Activated effector memory CD4-positive, alpha-beta T cell treated with anti-CD3 and anti-CD28 coated beads, Interleukin-2, amount 50 U/mL, for 16 hours (primary cell): ENCODE measurements around the gene SHISAL1.
"Not testable (repeated sequence)": the region's sequence is repeated elsewhere in the genome, so short reads cannot be mapped to it uniquely, and the experiment has no call there.

Source experiments
- DNase-seq: peaks from one replicate; pipeline ENCODE4 v3.0.0-alpha.2; 2020

Gene SHISAL1

DNA sequence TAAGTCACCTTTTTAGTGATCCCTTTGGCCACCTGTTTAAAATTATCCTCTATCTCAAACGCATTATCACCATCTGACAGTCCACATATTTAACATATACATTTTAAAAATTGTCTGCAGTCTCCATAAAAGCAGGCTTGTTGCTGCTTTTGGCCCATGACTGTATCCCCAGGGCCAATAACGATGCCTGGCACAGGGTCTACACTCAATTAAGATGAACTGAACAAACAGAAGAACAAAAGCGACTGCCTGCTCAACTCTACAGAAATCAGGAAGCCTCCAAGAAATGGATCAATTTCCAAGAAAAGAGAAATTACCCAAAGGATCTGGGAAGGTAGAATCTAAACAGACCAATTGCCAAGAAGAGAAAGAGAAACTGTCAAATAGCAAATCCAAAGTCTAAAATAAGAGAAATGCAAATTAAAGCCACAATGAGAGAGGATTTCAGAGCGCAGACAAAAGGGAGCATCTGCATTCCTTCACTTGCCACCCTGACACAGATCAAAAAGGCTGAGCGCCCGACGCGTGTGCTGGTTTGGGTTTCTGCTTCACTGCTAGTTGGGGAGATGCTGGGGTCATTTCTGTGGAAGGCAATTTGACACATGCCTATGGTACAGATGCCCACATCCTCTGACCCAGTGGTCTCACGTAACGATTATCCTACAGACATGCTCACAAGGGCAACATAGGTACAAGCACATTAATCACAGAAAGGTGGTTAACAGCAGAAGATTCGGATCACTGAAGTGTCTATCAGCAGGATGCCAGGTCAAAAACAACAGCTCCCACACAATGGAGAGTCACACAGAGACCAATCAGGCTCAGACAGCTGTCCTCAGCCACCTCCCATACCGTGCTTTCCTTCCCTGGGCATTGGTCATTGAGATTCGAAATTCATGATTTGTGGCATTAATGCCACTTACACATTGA lies 55.9 kb downstream of the SHISAL1 start:
- DNase-seq, result peak; percentile 6

DNA sequence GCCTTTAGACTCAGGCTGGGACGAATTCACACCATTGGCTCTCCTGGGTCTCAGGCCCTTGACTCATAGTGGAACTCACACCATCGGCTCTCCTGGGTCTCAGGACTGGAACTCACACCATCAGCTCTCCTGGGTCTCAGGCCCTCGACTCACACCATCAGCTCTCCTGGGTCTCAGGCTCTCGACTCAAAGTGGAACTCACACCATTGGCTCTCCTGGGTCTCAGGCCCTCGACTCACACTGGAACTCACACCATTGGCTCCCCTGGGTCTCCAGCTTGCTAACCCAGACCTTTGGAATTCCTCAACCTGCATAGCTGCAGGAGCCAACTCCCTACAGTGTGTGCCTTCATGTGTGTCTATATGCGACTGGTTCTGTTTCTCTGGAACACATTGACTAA lies 56.7 kb downstream of the SHISAL1 start:
- DNase-seq, result peak; percentile 21

DNA sequence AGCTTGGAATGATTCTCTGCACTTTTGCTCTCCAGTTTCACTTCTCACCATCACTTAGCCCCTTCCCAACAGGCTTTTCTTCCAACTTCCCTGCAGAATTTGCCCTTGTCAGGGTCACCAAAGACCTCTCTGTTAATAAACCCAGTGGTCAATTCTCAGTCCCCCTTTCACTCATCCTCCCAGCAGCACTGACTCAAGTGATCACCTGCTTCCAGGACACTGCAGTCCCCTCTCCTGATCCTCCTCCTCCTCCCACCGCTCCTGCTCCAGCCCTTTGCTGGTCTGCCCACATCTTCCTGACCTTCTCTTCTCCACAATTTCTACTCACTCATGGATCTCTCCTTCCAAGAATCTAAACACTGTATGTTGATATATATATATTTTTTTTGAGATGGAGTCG lies 57.9 kb downstream of the SHISAL1 start:
- no peak for DNase-seq

DNA sequence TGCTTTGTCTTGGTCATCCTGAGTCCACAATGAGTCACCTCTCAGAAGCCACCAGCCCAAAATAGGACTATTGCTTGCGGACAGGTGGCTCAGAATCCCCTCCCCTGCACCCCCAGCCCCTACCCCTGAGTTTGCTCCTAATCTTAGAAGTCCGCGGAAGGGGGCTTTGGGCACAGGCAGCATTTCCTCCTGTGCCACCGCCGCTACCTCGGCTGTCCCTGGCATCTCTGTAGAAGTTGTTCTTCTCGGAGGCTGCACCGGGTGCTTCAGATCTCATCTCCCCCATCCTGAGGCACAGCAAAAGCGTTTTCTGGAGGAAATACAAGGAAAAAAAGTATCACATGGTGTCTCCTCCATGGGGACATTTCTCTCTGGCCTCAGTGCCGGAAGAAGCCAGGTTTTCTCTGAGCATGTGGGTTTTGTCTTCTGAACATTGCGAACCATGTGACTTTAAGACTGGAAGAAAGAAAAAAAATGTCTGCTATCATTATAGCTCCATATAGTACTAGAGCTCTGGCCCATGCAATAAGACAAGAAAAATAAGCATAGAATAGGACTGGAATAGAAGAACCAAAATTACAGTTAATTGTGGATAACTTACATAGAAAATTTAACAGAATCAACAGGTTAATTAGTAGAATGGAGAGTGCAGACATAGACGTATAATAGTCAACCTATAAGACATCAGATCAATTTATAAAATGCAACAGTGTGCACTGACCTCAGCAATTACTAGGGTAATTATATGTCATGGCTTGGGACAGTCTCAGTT lies 63.2 kb downstream of the SHISAL1 start:
- DNase-seq, result no peak

DNA sequence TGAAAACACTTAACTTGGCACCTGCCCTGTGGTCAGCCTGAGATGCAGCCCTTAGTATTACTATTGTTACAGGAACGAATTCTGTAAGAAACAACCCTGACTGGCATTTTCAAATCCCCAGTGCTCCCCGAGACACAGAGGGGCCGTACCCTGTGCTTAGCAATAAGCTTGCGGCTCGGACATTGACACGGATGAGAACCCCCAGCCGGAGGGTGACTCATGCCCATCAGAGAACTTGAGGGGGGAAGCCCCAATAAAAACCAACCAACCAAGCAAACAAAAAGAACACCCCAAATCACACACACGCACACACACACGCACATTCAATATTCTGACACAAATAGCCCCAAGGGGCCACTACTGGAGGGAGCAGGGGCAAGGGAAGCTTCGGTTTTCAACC lies 63.8 kb downstream of the SHISAL1 start:
- DNase-seq, result no peak

DNA sequence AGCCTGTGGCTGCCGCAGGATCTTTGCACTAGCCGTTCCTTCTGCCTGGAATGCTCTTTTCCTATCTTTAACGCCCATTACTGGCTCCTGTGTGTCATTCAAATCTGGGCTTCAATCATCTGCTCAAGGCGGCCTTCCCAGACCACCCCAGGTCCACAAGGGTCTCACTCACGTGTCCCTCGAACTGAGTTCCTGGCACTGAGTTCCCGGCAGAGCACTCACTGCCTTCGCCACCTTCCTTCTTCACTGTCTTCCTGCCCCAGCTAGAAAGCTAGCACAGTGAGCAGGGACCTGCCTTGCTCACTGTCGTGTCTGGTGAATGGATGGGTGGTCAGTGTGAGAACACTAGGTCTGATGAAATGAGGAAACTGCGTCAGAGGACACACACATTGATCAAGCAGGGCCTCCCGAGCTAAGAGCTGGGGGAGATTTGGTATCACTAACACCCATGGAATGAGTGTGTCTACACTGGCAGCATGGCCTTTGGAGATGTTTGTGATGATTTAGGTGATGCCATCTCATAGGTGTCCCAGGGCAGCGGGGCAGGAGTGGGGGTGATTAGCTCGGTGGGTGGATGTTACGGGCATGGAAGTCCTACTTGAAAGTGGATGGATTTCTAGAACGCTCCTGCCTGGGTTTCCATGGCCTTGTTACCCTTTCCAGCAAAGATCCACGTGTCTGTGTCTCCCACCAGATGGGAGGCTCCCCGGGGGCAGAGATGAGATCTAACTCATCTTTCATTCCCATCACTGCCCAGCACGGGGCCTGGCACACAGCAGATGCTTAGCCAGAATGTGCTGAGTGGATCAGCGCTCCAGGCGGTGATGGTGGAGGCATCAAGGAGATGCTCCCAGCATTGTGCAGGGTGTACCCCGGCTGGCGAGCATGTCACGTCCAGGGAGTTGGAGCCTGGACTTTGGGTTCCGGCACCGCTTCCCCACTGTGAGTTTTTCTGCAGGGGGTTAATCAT lies 64.5 kb downstream of the SHISAL1 start:
- DNase-seq, result no peak

DNA sequence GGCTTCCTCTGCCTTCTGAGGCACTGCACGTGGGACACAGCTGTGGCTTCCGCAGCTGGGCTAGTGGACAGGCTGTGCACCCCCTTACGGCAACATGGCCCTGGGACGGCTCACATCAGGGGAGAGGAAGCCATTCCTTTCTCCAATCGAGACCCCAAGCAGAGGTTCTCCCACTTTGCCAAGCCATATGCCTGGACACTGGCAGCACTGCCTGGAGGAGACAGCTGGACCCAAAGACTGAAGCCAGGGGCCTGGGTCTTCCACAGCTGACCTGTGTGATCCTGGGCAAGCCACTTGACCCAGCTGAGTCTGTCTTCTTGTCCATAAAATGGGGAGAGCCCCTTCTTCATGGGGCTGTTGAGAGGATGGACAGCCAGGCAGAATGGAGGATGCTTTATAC lies 65.4 kb downstream of the SHISAL1 start:
- no peak for DNase-seq

DNA sequence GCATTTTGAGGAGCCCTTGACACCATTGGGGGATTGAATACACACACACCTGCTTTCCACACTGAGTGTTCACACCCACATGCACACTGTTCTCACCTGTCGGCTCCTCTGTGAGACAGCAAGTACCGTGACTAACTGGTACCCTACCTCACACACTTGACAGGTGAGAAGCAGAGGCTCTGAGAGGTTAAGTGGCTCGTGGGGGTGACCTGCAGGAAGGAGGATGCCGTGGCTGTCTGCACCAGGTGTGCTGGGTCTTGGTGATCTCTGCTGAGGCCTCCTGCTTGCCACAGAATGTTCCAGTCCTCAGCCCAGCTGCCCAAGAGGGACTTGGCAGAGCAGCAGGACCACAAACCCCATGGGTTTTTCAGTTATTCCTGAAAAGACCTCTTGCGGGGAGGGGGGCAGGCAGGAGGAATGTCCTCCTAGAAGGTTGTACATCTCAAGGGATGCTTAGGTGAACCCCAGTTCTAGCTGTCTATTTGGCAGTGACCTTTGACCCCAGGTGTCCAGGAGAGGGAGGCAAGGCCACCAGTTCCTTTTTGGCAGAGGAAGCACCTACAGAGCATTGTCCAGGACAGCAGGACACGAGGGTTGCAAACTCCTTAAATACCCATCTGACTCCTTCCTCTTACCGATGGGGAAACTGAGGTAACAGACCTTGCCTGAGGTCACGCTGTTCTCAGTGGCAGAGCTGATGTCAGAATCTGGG lies 66.0 kb downstream of the SHISAL1 start:
- DNase-seq, result no peak

DNA sequence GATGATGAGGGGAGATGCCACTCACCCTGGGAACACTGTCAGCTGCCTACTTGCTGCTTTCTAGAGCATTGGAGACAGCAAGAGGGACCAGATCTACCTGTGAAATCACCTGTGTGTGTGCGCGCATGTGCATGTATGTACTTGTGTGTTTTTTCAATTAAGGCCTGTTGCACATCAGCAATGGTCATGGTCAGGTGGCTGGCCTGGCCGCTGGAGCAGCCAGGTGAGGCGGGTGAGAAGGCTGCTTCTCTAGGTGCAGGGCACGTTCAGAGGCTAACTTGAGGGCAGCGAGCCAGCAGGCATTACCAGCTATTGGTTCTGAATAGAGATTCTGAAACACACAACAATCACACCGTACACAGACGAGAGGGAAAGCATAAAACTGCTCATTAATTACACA lies 66.9 kb downstream of the SHISAL1 start:
- no peak for DNase-seq

DNA sequence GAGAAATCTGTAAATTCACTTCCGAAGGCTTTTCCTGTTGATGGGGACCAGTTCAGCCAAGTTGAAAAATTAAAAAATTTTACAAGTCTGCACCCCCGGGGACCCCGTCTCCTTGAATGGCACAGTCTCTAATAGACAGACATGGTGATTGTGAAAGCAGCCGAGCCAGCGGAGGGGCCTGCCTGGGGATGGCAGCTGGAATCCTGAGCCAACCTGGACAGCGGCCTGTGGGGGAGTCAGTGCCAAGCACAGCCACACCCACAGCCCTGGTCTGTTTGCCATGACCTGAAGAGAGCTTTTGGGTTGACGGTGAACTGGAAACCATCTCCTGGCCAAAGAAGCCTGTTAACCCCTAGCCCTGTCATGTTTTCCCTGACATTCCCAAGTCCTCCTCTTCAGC lies 67.3 kb downstream of the SHISAL1 start:
- DNase-seq, result no peak

DNA sequence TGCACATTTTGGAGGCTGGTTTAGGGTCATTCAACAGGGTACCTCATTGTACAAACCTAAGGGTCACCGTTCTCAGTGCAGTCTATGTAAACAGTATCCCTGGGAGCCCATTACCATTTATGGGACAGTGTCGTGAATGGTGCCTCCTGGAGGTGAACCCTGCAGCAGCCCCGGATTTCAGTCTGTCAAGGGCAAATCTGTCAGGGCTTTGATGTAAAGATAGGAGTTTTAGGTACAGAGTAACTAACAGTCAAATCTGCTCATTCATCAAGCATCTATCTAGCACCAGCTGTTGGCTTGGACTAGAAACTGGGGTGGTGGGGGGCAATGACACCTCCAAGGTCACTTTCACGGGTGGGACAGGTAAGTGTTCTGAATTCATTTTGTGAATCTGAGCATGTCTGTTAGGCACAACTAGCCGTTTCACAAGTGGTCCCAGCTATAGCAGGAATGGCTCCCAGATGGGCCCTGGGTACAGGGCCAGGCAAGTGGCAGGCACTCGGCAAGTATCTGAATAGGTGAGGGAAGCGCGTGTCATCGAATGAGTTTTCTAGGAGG lies 68.4 kb downstream of the SHISAL1 start:
- no peak for DNase-seq

DNA sequence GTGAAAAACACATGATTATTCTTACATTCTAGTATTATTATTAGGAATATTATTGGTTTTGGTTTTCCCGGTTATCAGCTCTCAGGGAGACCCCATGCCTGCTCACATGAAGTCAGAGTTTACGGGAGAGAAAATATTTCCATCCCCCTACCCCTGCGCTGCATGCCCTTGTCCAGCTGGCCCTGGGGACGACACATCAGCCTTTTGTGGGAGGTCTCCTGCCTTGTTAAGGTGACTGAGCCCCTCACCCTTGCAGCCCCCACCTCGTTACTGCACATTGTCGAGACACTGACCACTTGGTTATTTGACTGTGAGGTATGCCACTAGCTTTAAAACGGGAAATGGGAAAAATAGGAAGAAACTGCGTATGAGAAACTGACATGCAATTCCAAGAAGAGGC lies 69.0 kb downstream of the SHISAL1 start:
- DNase-seq, result no peak

DNA sequence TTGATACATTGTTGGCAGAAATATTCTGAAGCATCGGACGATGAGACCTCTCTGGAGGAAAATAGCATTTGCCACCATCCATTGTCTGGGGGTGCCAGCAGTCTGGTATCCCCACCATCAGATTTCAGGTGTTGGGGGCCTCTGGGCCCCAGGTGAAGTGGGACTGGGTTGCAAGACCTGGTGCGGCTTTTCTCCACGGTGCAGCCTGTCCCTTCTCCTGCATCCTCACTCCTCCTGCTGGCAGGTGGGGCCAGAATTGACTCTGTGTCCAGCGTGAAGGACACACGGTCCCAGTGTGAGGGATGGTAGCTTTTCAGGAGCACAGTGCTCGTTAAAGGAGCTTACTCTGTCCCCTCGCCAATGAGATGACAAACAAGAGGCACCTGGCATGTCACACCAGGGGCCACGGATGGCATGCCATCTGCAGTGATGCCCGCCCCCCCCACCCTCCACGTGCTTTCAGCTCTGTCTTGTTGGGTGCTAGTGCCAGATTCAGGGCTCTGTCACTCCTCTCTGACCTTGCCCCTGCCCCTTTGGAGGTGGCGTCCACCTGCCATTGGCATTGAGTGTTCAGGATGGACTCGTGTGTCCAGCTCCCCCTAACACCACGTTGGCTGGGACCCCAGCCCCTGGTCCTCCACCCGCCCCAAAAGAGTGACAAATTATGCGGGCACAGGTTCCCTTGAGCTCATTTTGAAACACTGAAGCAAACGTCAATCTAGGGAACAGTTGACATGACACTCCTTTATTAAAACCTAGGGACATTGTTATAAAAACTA lies 69.6 kb downstream of the SHISAL1 start:
- DNase-seq, result no peak

DNA sequence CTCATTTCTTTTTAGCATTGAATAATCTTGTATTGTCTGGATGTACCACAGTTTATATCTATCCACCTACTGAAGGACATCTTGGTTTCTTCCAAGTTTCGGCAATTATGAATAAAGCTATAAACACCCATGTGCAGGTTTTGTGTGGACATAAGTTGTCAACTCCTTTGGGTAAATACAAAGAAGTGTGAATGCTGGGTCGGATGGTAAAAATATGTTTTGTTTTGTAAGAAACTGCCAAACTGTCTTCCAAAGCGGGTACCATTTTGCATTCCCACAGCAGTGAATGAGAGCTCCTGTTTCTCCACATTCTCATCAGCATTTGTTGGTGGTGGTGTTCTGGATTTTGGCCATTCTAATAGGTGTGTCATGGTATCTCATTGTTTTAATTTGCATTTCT lies 71.6 kb downstream of the SHISAL1 start:
- DNase-seq, result not testable (repeated sequence)

DNA sequence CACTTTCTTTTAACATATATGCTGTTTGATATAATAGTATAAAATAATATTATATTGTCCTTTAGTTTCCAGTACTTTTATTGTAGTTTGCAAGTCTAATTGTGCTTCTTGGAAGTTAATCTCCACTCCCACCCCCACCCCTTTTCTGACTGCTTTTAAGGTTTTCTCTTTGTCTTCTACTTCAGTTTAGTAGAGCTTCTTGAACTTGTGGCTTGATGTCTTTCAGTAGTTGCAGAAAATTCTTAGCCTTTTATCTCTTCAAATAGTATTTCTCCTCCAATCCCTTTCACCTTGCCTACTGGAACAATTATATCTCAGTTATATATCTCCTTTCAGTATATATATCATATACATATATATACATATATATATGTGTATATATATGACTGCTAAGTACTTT lies 75.5 kb downstream of the SHISAL1 start:
- no peak for DNase-seq

DNA sequence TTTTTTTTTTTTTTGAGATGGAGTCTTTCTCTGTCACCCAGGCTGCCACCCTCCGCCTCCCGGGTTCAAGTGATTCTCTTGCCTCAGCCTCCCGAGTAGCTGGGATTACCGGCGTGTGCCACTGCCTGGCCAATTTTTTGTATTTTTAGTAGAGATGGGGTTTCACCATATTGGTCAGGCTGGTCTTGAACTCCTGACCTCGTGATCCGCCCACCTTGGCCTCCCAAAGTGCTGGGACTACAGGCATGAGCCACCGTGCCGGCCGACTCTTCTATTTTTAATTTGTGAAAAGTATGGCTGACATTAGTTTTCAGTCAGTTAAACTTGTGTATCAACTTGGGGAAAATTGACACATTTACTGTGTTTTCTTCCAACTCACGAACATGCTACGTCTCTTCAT lies 78.4 kb downstream of the SHISAL1 start:
- DNase-seq, result not testable (repeated sequence)

DNA sequence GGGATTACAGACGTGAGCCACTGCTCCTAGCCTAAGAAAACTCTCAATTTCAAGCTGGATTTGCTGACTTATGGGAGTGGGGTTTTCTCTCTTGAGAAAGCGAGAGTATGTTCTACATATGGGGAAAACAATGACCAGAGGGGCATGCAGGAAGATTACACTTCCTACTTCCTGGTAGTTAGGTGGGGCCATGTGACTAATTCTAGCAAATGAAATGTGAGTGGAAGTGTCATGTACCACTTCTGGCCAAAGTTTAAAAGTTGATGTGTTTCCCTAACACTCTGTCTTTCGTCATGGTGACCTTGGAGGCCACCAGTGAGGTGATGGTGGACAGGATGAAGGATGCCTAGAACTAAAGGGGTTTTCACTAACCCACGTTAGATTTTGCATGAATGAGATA lies 81.5 kb downstream of the SHISAL1 start:
- DNase-seq, result no peak

DNA sequence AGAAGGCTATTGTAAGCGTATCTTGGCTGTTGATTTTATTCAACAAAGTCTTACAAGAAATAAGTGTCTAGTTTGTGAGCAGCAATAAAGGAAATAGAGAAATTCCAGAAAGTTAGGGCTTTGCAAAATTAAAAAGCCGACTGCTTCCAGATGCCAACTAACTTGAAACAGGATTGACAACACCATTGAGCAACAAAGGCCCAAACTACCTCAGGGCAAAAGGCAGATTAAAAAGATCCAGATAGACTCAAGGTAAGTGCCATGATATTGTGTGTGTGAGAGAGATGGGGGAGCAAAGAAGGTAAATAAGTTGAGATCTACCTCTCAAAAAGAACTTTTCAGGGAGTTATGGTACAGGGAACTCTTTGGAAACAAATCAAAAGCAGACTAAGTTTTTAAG lies 82.9 kb downstream of the SHISAL1 start:
- no peak for DNase-seq

DNA sequence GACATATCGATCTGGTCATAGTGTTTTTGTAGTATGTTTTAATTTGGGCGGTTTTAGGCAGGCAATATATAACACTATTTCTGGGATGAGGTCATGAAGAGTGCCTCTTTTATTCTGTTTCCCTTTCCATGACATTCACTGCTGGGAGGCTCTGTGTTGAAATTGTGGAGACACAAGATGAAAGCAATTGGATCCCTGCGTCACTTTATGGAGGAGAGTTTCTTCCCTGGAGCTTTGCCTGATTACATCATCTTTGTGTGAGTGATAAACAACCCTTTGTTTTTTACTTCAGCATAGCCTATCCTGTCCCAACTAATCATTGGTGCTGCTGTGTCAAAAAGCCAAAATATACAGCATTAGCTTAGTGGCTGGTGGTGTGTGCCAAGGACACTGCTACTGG lies 83.4 kb downstream of the SHISAL1 start:
- DNase-seq, result no peak

DNA sequence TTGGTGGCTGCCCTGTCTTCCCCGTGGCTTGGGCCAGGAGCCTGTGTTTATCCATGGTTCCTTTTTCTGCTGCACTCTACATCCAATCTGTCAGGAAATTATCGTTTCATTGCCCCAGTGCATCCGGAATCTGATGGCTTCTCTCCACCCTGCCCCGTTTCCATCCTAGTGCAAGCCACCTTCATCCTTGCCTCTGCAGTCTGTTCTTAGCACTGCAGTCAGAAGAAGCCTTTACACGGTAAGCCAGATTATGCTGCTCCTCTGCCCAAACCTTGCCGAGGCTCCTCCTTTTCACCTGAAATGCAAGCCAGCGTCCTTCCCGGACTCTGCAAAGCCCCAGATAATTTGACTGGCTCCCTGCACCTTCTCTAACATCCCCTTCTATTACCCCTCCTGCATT lies 86.9 kb downstream of the SHISAL1 start:
- no peak for DNase-seq

DNA sequence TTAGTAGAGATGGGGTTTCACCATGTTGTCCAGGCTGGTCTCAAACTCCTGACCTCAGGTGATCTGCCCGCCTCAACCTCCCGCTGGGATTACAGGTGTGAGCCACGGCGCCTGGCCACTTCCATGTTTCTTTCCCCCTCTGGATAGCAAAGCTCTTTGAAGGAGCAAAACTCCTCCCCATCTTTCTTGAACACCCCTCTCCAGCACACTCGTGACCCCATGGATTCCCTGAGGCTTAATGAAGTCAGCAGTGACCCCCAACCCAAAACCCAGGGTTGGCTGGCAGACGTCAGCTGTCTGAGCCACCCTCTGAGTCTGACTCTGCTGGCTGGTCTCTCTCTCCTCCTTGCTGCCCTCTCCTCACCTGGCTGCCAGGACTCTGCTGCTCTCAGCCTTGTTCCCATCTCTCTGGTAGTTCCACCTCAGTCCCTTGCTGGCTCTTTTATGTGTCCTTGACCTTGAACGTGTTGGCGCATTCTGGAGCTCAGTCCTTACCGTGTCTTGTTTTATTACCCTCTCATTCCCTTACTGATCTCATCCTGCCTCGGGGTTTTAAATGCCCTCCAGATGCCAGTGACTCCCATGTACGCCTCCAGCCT lies 87.6 kb downstream of the SHISAL1 start:
- no peak for DNase-seq
